ENCODE results near the gene GALR3.

GALR3 gene

GRCh38 chr22:37803639-37804351 lies 19.4 kb upstream of the GALR3 start:
- no peak for TF ChIP-seq CTCF (IDR thresholded peaks at IDR 0.05; ENCODE audit: control insufficient read depth, extremely low read depth, insufficient read depth)
- H3K4me3 ChIP-seq (ENCODE audit: low read depth, low read length) = peak overlapping the region; percentile 87; the same call in 1 of the 2 replicates
- no peak for DNase-seq (ENCODE audit: low read depth)

- H3K4me3 ChIP-seq (ENCODE audit: low read depth, low read length) = peak overlapping the region; percentile 87
- DNase-seq (ENCODE audit: low read depth) = no peak
- TF ChIP-seq CTCF (IDR thresholded peaks at IDR 0.05; ENCODE audit: control insufficient read depth, extremely low read depth, insufficient read depth) = no peak
These were observed 18.8 kb upstream of the GALR3 start for GRCh38 chr22:37804352-37804880.

GRCh38 chr22:37804881-37805809 lies 18.0 kb upstream of the GALR3 start:
- peak overlapping the region; percentile 87 for H3K4me3 ChIP-seq (ENCODE audit: low read depth, low read length)
- TF ChIP-seq CTCF (IDR thresholded peaks at IDR 0.05; ENCODE audit: control insufficient read depth, extremely low read depth, insufficient read depth) = 0 out of 2 replicates have a peak, but pooled peaks have one; percentile 4
- no peak for DNase-seq (ENCODE audit: low read depth)

- DNase-seq (ENCODE audit: low read depth) = no peak
- no peak for TF ChIP-seq CTCF (IDR thresholded peaks at IDR 0.05; ENCODE audit: control insufficient read depth, extremely low read depth, insufficient read depth)
- peak overlapping the region; percentile 87 for H3K4me3 ChIP-seq (ENCODE audit: low read depth, low read length)
These were observed 17.3 kb upstream of the GALR3 start for GRCh38 chr22:37805810-37806277.

GRCh38 chr22:37806409-37807333 lies 16.5 kb upstream of the GALR3 start:
- no peak for DNase-seq (ENCODE audit: low read depth)
- TF ChIP-seq CTCF (IDR thresholded peaks at IDR 0.05; ENCODE audit: control insufficient read depth, extremely low read depth, insufficient read depth) = no peak
- peak overlapping the region; percentile 87 for H3K4me3 ChIP-seq (ENCODE audit: low read depth, low read length)
